Calu3 (cell line): ENCODE data around the gene HMGB2. TPM values are rescaled to one million over a fixed set of nuclear protein-coding genes. Genes with fewer than 3 reads are reported as not detected.

Experiments used
- BruUV-seq: library from RNA; stranded (reverse); fragments of 400-500 nt; replicated peaks from 2 replicates; lab custom pipeline; 2021; lab: Mats Ljungman, UMichigan
- CTCF ChIA-PET: fragments of 300-600 bp; sonication (Branson Sonifier 250); formaldehyde crosslinking; loops from one replicate; lab custom pipeline; 2022; ENCODE audit warnings: antibody characterized with exemption; lab: Charles Lee
- DNase-seq: peaks from one replicate; pipeline ENCODE4 v3.0.0; 2022
- H3K27ac Mint-ChIP-seq: one replicate; pipeline ENCODE4 v1.8.0; 2022; ENCODE audit warnings: mixed read lengths; ENCODE audit not compliant: unreplicated experiment
- H3K27me3 Mint-ChIP-seq: one replicate; pipeline ENCODE4 v1.8.0; 2022; ENCODE audit warnings: mixed read lengths; ENCODE audit not compliant: unreplicated experiment
- H3K36me3 Mint-ChIP-seq: one replicate; pipeline ENCODE4 v1.8.0; 2022; ENCODE audit warnings: mild to moderate bottlenecking, moderate library complexity, mixed read lengths; ENCODE audit not compliant: insufficient read depth, unreplicated experiment
- H3K4me1 Mint-ChIP-seq: one replicate; pipeline ENCODE4 v1.8.0; 2022; ENCODE audit warnings: mild to moderate bottlenecking, low read depth, mixed read lengths; ENCODE audit not compliant: unreplicated experiment
- H3K4me3 Mint-ChIP-seq: one replicate; pipeline ENCODE4 v1.8.0; 2022; ENCODE audit warnings: mild to moderate bottlenecking, low read depth, moderate library complexity, mixed read lengths; ENCODE audit not compliant: unreplicated experiment
- H3K9me3 Mint-ChIP-seq: one replicate; pipeline ENCODE4 v1.8.0; 2022; ENCODE audit warnings: low read depth, mixed read lengths; ENCODE audit not compliant: unreplicated experiment
- intact Hi-C: fragments of 100-400 bp; cut with micrococcal nuclease; formaldehyde crosslinking; loops from one replicate; pipeline ENCODE4 v1.10.0; 2022; ENCODE audit not compliant: unreplicated experiment
- total RNA-seq: library from RNA; stranded (reverse); gene quantifications from 2 replicates; pipeline ENCODE4 v1.2.3, GENCODE V29; 2022
- TF ChIP-seq, protein P1 (sequence below): fragments of 200-600 bp; IDR thresholded peaks from one replicate; pipeline ENCODE4 v1.8.0; 2022; ENCODE audit warnings: antibody characterized with exemption; ENCODE audit not compliant: unreplicated experiment

Gene HMGB2
- total RNA-seq, 1 experiment from 2014 or later, result 128 TPM

DNA sequence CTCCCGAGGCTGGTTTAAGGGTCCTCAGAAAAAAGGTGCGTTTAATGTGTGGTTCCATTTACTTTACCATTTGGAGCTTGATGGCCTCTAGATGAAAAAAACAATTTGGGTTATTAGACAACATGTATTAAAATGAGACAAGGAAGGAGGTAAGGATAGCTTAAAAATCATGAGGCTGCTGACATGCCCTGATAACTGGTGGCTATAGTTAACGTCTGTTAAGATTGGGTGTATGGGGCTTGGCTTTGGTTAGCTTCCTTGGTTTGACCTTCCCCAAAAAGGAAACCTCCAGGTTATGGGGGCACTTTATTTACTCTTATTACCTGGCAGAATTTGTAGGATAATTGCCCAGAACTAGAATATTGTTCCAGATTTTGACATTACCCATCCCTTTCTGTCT lies 51.5 kb downstream of the HMGB2 start:
- Mint-ChIP-seq H3K9me3 (peaks cover 3% of the 10 kb centered on the region), H3K4me1 (no peaks in the 10 kb centered on the region), H3K4me3 (no peak overlapping the region), H3K36me3 (no peaks in the 10 kb centered on the region), H3K27ac (no peak overlapping the region), H3K27me3 (no peaks in the 10 kb centered on the region)
- intact Hi-C loops, result no loop called here
- BruUV-seq, result no TSS peak
- TF ChIP-seq, protein P1, sequence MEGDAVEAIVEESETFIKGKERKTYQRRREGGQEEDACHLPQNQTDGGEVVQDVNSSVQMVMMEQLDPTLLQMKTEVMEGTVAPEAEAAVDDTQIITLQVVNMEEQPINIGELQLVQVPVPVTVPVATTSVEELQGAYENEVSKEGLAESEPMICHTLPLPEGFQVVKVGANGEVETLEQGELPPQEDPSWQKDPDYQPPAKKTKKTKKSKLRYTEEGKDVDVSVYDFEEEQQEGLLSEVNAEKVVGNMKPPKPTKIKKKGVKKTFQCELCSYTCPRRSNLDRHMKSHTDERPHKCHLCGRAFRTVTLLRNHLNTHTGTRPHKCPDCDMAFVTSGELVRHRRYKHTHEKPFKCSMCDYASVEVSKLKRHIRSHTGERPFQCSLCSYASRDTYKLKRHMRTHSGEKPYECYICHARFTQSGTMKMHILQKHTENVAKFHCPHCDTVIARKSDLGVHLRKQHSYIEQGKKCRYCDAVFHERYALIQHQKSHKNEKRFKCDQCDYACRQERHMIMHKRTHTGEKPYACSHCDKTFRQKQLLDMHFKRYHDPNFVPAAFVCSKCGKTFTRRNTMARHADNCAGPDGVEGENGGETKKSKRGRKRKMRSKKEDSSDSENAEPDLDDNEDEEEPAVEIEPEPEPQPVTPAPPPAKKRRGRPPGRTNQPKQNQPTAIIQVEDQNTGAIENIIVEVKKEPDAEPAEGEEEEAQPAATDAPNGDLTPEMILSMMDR, result no peak
- CTCF ChIA-PET, result no interaction called here
- DNase-seq, result no peak

DNA sequence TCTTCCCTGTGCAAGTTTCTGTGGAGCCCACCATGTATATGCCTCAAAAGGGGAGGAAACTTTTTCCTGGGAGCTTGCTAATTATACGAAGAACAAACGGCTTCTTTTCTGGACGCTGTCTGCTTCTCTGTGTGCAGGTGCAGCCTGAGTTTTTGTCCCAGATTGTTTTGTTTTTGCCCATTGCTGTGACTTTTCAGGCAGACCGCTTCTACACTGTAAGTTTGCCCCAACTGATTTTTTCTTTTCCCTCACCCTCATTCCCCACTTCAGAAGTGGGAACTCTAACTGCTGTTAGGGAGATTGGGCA lies 51.9 kb downstream of the HMGB2 start:
- TF ChIP-seq, protein P1, result no peak
- peaks cover 3% of the 10 kb centered on the region for H3K9me3 Mint-ChIP-seq
- CTCF ChIA-PET, result no interaction called here
- H3K27me3 Mint-ChIP-seq, result no peaks in the 10 kb centered on the region
- H3K27ac Mint-ChIP-seq, result no peak overlapping the region
- DNase-seq, result no peak
- H3K36me3 Mint-ChIP-seq, result no peaks in the 10 kb centered on the region
- no peaks in the 10 kb centered on the region for H3K4me1 Mint-ChIP-seq
- intact Hi-C loops, result no loop called here
- no TSS peak for BruUV-seq
- no peak overlapping the region for H3K4me3 Mint-ChIP-seq

DNA sequence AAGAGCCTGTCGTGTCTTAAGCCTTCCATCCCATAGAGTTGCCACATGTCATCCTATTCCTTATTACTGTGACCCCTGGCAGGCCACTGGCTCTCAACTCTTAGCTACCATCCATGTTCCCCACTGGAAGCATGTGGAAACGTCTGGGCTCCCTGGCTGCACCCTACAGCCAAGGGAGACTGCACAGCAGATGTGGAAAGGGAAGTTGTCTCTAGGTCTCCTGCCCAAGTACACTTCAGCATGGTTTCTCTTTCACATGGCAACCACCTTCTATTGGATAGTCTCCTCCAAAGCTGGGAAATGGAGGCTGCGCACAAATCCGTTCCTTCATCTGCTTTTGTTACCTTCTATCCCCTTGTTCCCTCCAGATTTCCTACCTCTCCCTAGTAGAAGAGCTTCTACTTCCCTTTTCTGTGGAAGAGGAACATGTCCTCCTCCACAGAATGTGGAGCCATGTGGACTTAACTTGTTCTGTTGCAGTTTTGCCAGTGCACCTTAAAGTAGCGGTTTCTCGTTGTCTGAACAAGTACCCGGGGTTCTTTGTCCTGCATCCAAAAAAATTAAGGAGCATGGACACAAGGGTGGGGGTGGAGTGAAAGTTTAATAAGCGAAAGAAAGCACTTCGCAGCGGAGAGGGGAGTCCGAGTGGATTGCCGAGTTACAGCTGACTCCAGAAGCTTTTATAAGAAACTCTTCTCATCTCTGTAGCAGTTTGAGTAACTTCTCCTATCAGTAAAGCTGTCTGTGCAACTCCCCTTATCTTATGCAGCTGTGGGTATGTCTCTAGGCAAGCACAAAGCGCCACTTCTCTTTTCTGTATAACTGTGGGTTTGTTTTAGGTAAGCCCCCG lies 52.5 kb downstream of the HMGB2 start:
- intact Hi-C loops, result no loop called here
- H3K4me3 Mint-ChIP-seq, result no peak overlapping the region
- H3K9me3 Mint-ChIP-seq, result peaks cover 3% of the 10 kb centered on the region
- CTCF ChIA-PET, result interaction anchor here (0.9 kb wide), 1 partner anchor 20 kb away, joined by 4 read pairs; no protein-coding TSS in a partner anchor
- H3K36me3 Mint-ChIP-seq, result no peaks in the 10 kb centered on the region
- TF ChIP-seq, protein P1, result no peak
- H3K27me3 Mint-ChIP-seq, result no peaks in the 10 kb centered on the region
- no peak for DNase-seq
- peak overlapping the region; percentile 65 for H3K27ac Mint-ChIP-seq
- BruUV-seq, result no TSS peak
- no peaks in the 10 kb centered on the region for H3K4me1 Mint-ChIP-seq

Other genes starting within 250 kb of the HMGB2 start
- gene GALNT7, start 165.5 kb downstream of the HMGB2 start, total RNA-seq, result 47.7 and 51.6 TPM in 2 replicates
- gene SAP30, start 36.6 kb upstream of the HMGB2 start, total RNA-seq, result 10.6 and 12.7 TPM in 2 replicates
- not detected in 2 replicates for gene SCRG1, start 64.8 kb upstream of the HMGB2 start, total RNA-seq
- 0.45 TPM in 1 of 2 replicates, not detected in the other for gene HAND2, start 195.9 kb upstream of the HMGB2 start, total RNA-seq